Mucosa of stomach (tissue), 1 donor: ENCODE results near the gene LRGUK.
"Not testable (repeated sequence)": the region's sequence is repeated elsewhere in the genome, so short reads cannot be mapped to it uniquely, and the experiment has no call there.

Experiments used
- H3K27me3 ChIP-seq: one replicate; pipeline ENCODE4 v1.7.0; 2013; ENCODE audit warnings: mild to moderate bottlenecking, low read length; ENCODE audit not compliant: control insufficient read depth, insufficient read depth
- H3K36me3 ChIP-seq: one replicate; pipeline ENCODE4 v1.7.0; 2013; ENCODE audit warnings: low read length; ENCODE audit not compliant: control insufficient read depth, insufficient read depth
- H3K4me1 ChIP-seq: one replicate; pipeline ENCODE4 v1.7.0; 2013; ENCODE audit warnings: mild to moderate bottlenecking, low read length; ENCODE audit not compliant: control insufficient read depth, insufficient read depth
- H3K4me3 ChIP-seq: one replicate; pipeline ENCODE4 v1.7.0; 2013; ENCODE audit warnings: low read length
- H3K9ac ChIP-seq: one replicate; pipeline ENCODE4 v1.7.0; 2013; ENCODE audit warnings: mild to moderate bottlenecking, low read length, moderate library complexity
- H3K9me3 ChIP-seq: one replicate; pipeline ENCODE4 v1.7.0; 2013; ENCODE audit warnings: mild to moderate bottlenecking, low read length, moderate library complexity; ENCODE audit not compliant: control insufficient read depth
- donor health status: Pancreatic carcinoma.

The LRGUK gene

DNA sequence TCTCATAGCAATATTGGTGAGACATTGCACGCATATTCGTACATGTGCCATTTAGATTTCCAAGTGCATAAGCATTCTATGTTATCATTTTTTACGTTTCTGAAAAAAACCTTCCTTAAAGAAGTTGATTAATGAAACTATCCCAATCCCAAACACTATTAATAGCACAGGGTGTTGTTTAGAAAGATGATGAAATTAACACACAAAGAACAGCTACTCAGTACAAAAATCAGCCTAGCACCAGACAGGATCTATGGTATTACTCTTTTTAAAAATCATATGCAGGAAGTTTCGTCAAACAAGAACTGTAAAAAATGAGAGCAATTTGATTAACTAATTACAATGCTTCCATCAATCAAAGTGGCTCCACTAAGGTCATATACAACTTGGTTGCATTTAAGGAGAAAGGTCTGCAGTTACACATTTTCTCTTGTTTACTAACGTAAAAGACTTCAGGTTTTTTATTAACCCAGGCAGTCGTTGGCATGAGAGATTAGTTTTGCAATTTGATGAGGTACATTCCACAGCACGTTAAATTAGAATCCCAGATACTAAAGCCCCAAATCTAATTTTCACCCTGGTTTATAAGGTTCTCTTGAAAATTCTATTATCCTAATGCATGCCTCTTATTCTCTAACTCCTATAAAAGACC, 151.5 kb downstream of the LRGUK start:
- Histone ChIP-seq H3K4me3 (no peak overlapping the region), H3K36me3 (no peaks in the 10 kb centered on the region), H3K9ac (no peak overlapping the region), H3K4me1 (no peaks in the 10 kb centered on the region), H3K27me3 (no peaks in the 10 kb centered on the region), H3K9me3 (no peaks in the 10 kb centered on the region)

DNA sequence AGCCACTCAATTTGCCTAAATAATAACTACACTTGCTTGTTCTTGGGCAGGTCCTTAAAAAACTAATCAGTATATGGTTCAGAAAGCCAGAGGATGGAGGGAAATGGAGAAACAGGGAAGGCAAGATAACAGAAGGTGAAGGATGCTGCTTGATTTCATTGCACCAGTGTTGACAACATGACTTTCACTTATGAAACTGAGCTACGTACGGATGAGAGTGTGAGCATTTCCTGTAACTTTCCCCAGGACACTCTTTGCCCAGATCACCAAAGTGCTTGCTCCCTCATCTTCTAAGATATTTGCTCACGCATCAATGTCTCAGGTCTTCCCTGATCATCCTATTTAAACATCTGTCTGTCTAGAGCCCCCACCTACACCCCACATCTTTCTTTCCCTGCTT, 152.2 kb downstream of the LRGUK start:
- H3K9ac ChIP-seq = no peak overlapping the region
- no peaks in the 10 kb centered on the region for H3K9me3 ChIP-seq
- no peaks in the 10 kb centered on the region for H3K27me3 ChIP-seq

DNA sequence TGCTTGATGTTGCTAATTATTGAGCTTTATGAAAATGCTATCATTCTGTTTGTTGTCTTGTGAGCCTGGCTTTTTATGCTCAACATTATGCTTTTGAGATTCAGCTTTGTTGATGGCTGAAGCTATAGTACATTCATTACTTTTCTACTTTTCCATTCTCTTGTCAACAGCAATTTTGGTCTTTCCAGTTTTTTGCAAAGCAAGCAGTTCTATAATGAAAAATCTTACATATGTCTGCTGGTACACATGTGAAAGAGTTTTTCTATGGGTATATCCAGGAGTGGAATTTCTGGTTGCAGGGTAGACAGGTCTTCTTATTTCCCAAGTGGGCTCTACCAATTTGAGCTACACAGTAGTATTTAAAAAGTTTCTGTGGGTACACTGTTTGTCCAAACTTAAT, 152.8 kb downstream of the LRGUK start:
- no peaks in the 10 kb centered on the region for H3K27me3 ChIP-seq
- no peaks in the 10 kb centered on the region for H3K36me3 ChIP-seq

More for the DNA sequence above, 152.2 kb downstream of the LRGUK start:
- Histone ChIP-seq H3K4me3 (no peak overlapping the region), H3K4me1 (no peaks in the 10 kb centered on the region), H3K36me3 (no peaks in the 10 kb centered on the region)

DNA sequence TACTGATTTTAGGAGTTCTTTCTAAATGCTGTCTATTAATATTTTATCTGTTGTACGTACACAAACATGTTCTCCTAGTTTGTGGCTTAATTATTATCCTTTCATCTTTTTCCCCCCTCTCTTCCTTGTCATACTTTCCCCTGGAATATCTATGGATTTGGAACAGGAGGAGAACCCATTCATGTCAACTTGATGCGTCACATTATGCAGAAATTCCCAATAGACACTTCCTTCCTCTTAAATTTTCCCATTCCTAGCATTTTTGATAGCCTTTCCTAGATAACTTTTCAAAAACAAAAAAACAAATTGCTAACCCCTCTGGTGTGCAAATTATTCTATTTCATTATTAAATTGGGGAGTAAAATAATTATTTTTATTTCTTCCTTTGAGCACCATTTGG, 153.4 kb downstream of the LRGUK start:
- H3K4me1 ChIP-seq = no peaks in the 10 kb centered on the region
- H3K9me3 ChIP-seq = no peaks in the 10 kb centered on the region
- no peaks in the 10 kb centered on the region for H3K36me3 ChIP-seq
- no peak overlapping the region for H3K9ac ChIP-seq
- H3K27me3 ChIP-seq = no peaks in the 10 kb centered on the region
- H3K4me3 ChIP-seq = no peak overlapping the region

More for the DNA sequence above, 152.8 kb downstream of the LRGUK start:
- H3K4me3 ChIP-seq = no peak overlapping the region
- H3K9me3 ChIP-seq = no peaks in the 10 kb centered on the region
- H3K9ac ChIP-seq = no peak overlapping the region
- no peaks in the 10 kb centered on the region for H3K4me1 ChIP-seq

GRCh38 chr7:134284011-134284410, 156.9 kb downstream of the LRGUK start:
- no peak overlapping the region for H3K4me3 ChIP-seq
- no peaks in the 10 kb centered on the region for H3K36me3 ChIP-seq
- H3K27me3 ChIP-seq = no peaks in the 10 kb centered on the region
- H3K4me1 ChIP-seq = no peaks in the 10 kb centered on the region
- H3K9ac ChIP-seq = no peak overlapping the region
- H3K9me3 ChIP-seq = no peaks in the 10 kb centered on the region

- Histone ChIP-seq H3K4me1 (no peaks in the 10 kb centered on the region), H3K36me3 (no peaks in the 10 kb centered on the region), H3K9ac (no peak overlapping the region), H3K27me3 (no peaks in the 10 kb centered on the region), H3K9me3 (no peaks in the 10 kb centered on the region), H3K4me3 (no peak overlapping the region)
Observed at GRCh38 chr7:134284952-134285351, 157.8 kb downstream of the LRGUK start.

DNA sequence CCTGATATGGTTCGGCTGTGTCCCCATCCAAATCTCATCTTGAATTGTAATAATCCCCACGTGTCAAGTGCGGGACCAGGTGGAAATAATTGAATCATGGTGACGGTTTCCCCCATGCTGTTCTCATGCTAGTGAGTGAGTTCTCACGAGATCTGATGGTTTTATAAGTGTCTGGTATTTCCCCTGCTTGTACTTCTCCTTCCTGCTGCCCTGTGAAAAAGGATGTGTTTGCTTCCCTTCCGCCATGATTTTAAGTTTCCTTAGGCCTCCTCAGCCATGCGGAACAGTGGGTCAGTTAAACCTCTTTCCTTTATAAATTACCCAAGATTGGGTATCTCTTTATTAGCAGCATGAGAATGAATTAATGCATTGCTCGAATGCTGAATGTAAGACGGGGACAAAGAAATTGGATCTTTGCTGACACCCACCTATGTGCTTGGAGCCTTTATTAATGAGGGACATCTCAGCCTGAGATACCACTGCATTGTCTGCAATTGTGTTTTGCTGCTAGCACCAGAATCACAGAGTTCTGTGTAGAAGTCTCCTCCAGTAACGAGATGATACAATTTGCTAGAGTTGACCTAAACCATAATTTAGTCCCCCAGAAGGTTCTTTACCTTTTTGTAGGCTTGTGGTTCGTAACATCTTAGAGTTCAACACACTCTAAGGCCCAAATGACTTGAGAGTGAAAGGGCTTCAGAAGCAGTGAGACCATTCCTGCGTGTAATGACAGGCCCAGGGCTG, 160.9 kb downstream of the LRGUK start:
- Histone ChIP-seq H3K36me3 (no peaks in the 10 kb centered on the region), H3K9me3 (no peaks in the 10 kb centered on the region), H3K9ac (no peak overlapping the region), H3K4me1 (no peaks in the 10 kb centered on the region), H3K27me3 (no peaks in the 10 kb centered on the region), H3K4me3 (no peak overlapping the region)

GRCh38 chr7:134289423-134289822, 162.3 kb downstream of the LRGUK start:
- no peaks in the 10 kb centered on the region for H3K36me3 ChIP-seq
- no peaks in the 10 kb centered on the region for H3K27me3 ChIP-seq
- H3K9ac ChIP-seq = no peak overlapping the region
- H3K4me3 ChIP-seq = no peak overlapping the region
- H3K9me3 ChIP-seq = no peaks in the 10 kb centered on the region
- no peaks in the 10 kb centered on the region for H3K4me1 ChIP-seq

DNA sequence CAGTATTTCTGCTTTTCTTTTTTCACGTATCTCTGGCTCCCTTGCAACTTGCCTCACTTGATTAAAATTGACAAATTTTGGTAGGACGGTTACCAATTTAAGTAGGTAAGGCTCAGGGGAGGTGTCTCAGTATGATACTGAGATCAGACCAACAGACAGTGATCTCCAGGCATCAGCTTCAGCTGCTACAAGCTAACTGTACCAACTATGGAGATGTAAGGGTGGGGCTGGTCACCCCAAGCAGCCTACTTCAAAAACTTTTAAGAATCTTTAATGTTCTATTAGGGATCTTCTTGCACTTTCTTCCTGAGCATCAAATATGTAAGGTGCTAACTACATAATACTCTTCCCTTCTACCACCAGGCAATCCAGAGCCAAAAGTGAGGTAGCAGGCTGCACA, 162.7 kb downstream of the LRGUK start:
- Histone ChIP-seq H3K27me3 (no peaks in the 10 kb centered on the region), H3K9ac (no peak overlapping the region), H3K36me3 (no peaks in the 10 kb centered on the region), H3K4me1 (no peaks in the 10 kb centered on the region), H3K9me3 (no peaks in the 10 kb centered on the region), H3K4me3 (no peak overlapping the region)

DNA sequence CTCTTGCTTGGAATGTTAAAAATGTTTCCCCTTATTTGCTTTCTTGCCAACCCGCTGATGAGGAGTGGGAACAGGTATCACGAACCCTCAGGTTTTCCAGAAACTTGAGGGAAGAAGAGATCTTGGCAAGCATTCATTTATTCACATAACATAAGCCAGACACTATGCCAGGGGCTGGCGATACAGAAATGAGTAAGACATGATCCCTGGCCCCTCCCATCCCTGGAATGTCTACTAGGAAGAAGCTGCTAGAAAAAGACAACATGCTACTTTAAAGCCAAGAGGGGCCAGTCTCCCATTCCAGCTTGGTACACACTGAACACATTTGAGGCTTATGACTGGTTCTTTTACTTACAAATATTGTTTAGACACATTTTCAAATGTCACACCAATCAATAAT, 163.1 kb downstream of the LRGUK start:
- H3K9ac ChIP-seq = no peak overlapping the region
- no peaks in the 10 kb centered on the region for H3K9me3 ChIP-seq
- H3K4me1 ChIP-seq = no peaks in the 10 kb centered on the region
- H3K27me3 ChIP-seq = no peaks in the 10 kb centered on the region
- H3K36me3 ChIP-seq = no peaks in the 10 kb centered on the region
- H3K4me3 ChIP-seq = no peak overlapping the region

DNA sequence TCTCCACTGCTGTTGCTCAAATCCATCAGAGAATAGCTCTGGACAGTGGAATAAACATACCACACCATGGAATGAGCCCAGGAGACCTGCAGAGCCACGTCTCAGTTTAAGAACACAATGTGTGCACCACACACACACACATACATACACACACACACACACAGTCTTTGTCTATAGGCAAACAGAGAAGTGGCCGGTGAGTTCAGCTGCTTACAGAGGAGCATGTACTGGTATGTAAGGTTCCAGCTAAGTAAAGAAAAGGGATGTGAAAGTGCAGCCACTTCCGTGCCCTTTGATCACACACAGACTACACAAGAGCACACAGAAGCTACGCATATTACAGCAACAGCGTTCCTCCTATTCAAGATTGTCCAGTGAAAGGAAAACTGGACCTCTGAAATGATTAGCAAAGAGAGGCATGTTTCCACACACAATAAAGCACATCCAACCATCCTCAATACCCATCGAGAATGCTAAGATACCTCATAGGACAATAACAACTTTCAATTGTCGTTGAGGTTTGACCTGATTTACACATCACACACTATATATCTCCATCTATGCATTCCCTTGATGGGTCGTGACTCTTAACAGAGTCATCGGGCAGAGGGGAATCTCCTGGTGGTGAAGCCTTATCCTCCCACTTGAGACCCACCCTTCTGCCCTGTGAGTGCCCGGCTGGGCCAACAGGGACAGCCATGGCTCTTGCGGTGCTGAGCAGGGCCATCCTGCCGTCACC, 166.0 kb downstream of the LRGUK start:
- no peaks in the 10 kb centered on the region for H3K36me3 ChIP-seq
- no peaks in the 10 kb centered on the region for H3K9me3 ChIP-seq
- H3K27me3 ChIP-seq = no peaks in the 10 kb centered on the region
- H3K9ac ChIP-seq = no peak overlapping the region
- no peaks in the 10 kb centered on the region for H3K4me1 ChIP-seq
- H3K4me3 ChIP-seq = no peak overlapping the region

DNA sequence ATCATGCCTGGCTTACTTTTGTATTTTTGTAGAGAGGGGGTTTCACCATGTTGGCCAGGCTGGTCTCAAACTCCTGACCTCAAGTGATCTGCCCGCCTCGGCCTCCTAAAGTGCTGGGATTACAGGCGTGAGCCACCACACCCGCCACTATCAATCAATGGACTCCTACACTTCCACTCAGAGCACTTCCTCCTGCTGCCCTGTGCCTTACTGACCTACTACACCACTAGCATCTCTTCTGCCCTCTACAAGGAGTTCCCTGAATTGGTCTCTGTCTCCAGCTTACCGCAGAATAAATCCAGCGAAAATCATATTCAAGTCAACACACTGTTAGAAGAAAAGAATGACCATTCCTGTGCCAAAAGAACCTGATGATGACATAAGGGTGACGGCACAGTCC, 168.8 kb downstream of the LRGUK start:
- H3K4me3 ChIP-seq, H3K9me3 ChIP-seq, H3K9ac ChIP-seq, H3K27me3 ChIP-seq, H3K36me3 ChIP-seq, H3K4me1 ChIP-seq: not testable (repeated sequence)
